K562 (cell line): ENCODE measurements around the gene ATP5F1D. TPM values are rescaled to one million over a fixed set of nuclear protein-coding genes. Genes with fewer than 3 reads are reported as not detected.
A peak's percentile ranks its signal among the peaks of the same experiment; 100 is the strongest.

Experiments used
- BCOR ChIP-seq: fragments of 450-650 bp; IDR thresholded peaks from 2 replicates; pipeline ENCODE4 v1.6.1; 2016
- CCNT2 ChIP-seq: IDR thresholded peaks from 2 replicates; pipeline ENCODE4 v1.6.1; 2011; ENCODE audit warnings: borderline replicate concordance, low read depth, mild to moderate bottlenecking, moderate library complexity, mixed read lengths, low read length; ENCODE audit not compliant: insufficient read length; ENCODE audit errors: extremely low read depth
- CHD2 ChIP-seq: IDR thresholded peaks from 2 replicates; pipeline ENCODE4 v1.6.1; 2011; ENCODE audit warnings: low read depth, low read length
- ETV6 ChIP-seq, 3 experiments: fragments of 150-350 bp in 1 of 3; sonication (generic) in 1 of 3; formaldehyde crosslinking in 1 of 3; IDR thresholded peaks; 2 replicates each; pipeline versions ENCODE4 v1.6.1 to v1.8.0; 2014 to 2022; ENCODE audit warnings: borderline replicate concordance in 2 of 3, low read depth in 2 of 3, antibody characterized with exemption in 1 of 3, low read length in 1 of 3, mild to moderate bottlenecking in 1 of 3, missing genetic modification reagents in 1 of 3
- GTF3C2 ChIP-seq: IDR thresholded peaks from 3 replicates; pipeline ENCODE4 v1.6.1; 2011; ENCODE audit warnings: borderline replicate concordance, mild to moderate bottlenecking, moderate library complexity; ENCODE audit not compliant: insufficient read length; ENCODE audit errors: extremely low read depth
- L3MBTL2 ChIP-seq: fragments of 450-650 bp; IDR thresholded peaks from 2 replicates; pipeline ENCODE4 v1.6.1; 2016; ENCODE audit warnings: mild to moderate bottlenecking, moderate library complexity
- RBFOX2 ChIP-seq: fragments of 200-400 bp; formaldehyde crosslinking; IDR thresholded peaks from 2 replicates; pipeline ENCODE4 v1.6.1; 2017; ENCODE audit warnings: low read depth, mild to moderate bottlenecking, low read length, moderate library complexity
- RCOR1 ChIP-seq, 2 experiments: IDR thresholded peaks; 2 replicates each; pipeline ENCODE4 v1.6.1; 2012; ENCODE audit warnings: low read depth in 2 of 2, low read length in 2 of 2, borderline replicate concordance in 1 of 2, improper control_type of control experiment in 1 of 2
- SMAD1 ChIP-seq: fragments of 150-350 bp; IDR thresholded peaks from 2 replicates; pipeline ENCODE4 v1.6.1; 2014; ENCODE audit warnings: low read length, low read depth; ENCODE audit not compliant: partially characterized antibody
- THRA ChIP-seq: fragments of 450-650 bp; IDR thresholded peaks from 2 replicates; pipeline ENCODE4 v1.6.1; 2017; ENCODE audit warnings: mild to moderate bottlenecking, moderate library complexity
- XRCC4 ChIP-seq: IDR thresholded peaks from one replicate; pipeline ENCODE4 v1.6.1; 2011; ENCODE audit not compliant: insufficient read depth, insufficient read length; ENCODE audit errors: extremely low read depth
- polyA plus RNA-seq, 8 experiments: library from polyadenylated mRNA; depleted of rRNA in 4 of 8; stranded (reverse) in 5 of 8; unstranded in 3 of 8; fragments of >200 nt; fragmentation: Nextera tagmentation in 2 of 8; fragmentation: Illumina TruSeq in 1 of 8; extraction: Ambion mirVana in 2 of 8; extraction: Trizol in 1 of 8; gene quantifications; 2 replicates each; pipeline versions ENCODE4 v1.2.1 to v1.2.3, GENCODE V29; 2011 to 2014; ENCODE audit warnings: inconsistent platforms in 1 of 8, missing spikeins in 1 of 8
- total RNA-seq, 7 experiments: library from RNA; depleted of rRNA in 6 of 7; stranded (reverse); fragments of >200 nt in 6 of 7; fragmentation: Illumina TruSeq in 2 of 7; extraction: Trizol in 2 of 7; gene quantifications; 2 replicates each; pipeline versions ENCODE4 v1.2.1 to v1.2.3, GENCODE V29; 2011 to 2021; ENCODE audit warnings: low replicate concordance in 1 of 7
- TF ChIP-seq, protein P1 (sequence below), 2 experiments: fragments of 450-650 bp in 1 of 2; IDR thresholded peaks; 2 replicates each; pipeline ENCODE4 v1.6.1; 2011 to 2017; ENCODE audit warnings: low read depth in 2 of 2, antibody characterized with exemption in 1 of 2, borderline replicate concordance in 1 of 2, low read length in 1 of 2, mild to moderate bottlenecking in 1 of 2, mixed read lengths in 1 of 2; ENCODE audit not compliant: control insufficient read depth in 1 of 2
- TF ChIP-seq, protein P2 (sequence below), 2 experiments: fragments of 200-800 bp in 1 of 2; sonication (Bioruptor generic) in 1 of 2; sonication (generic) in 1 of 2; formaldehyde crosslinking in 1 of 2; IDR thresholded peaks in 1 of 2; conservative IDR thresholded peaks in 1 of 2; 2 replicates each; pipeline versions ENCODE4 v1.5.0 to v1.6.1; 2016 to 2020; ENCODE audit warnings: missing compliant biosample characterization in 1 of 2, missing genetic modification characterization in 1 of 2, missing genetic modification reagents in 1 of 2

The ATP5F1D gene
- total and polyA plus RNA-seq, 9 of the 15 experiments (the other 6 are each of a cell fraction or from before 2014, with no cell fraction given): 3.9 to 409 (median 36.8) TPM

- TF ChIP-seq RBFOX2: peak; percentile 75
- TF ChIP-seq BCOR: no peak
- TF ChIP-seq CCNT2: no peak
- TF ChIP-seq, protein P1, sequence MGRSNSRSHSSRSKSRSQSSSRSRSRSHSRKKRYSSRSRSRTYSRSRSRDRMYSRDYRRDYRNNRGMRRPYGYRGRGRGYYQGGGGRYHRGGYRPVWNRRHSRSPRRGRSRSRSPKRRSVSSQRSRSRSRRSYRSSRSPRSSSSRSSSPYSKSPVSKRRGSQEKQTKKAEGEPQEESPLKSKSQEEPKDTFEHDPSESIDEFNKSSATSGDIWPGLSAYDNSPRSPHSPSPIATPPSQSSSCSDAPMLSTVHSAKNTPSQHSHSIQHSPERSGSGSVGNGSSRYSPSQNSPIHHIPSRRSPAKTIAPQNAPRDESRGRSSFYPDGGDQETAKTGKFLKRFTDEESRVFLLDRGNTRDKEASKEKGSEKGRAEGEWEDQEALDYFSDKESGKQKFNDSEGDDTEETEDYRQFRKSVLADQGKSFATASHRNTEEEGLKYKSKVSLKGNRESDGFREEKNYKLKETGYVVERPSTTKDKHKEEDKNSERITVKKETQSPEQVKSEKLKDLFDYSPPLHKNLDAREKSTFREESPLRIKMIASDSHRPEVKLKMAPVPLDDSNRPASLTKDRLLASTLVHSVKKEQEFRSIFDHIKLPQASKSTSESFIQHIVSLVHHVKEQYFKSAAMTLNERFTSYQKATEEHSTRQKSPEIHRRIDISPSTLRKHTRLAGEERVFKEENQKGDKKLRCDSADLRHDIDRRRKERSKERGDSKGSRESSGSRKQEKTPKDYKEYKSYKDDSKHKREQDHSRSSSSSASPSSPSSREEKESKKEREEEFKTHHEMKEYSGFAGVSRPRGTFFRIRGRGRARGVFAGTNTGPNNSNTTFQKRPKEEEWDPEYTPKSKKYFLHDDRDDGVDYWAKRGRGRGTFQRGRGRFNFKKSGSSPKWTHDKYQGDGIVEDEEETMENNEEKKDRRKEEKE (IDR thresholded peaks at IDR 0.05; ENCODE audit: borderline replicate concordance in 1 of 2, control insufficient read depth in 1 of 2, low read depth in 2 of 2, low read length in 1 of 2): no peak
- no peak for TF ChIP-seq GTF3C2
- no peak; a peak in 1 of 4 replicates for TF ChIP-seq RCOR1 (IDR thresholded peaks at IDR 0.05; ENCODE audit: borderline replicate concordance in 1 of 2, low read depth in 2 of 2, low read length in 2 of 2)
- TF ChIP-seq ETV6 (IDR thresholded peaks at IDR 0.05; ENCODE audit: borderline replicate concordance in 1 of 2, low read depth in 2 of 2, low read length in 1 of 2): 0 out of 4 replicates have a peak, but pooled peaks of 1 of the 2 experiments have one; percentile 54
- no peak for TF ChIP-seq ETV6 (CRISPR knock-in tag; IDR thresholded peaks at IDR 0.05; ENCODE audit: borderline replicate concordance)
- TF ChIP-seq, protein P2, sequence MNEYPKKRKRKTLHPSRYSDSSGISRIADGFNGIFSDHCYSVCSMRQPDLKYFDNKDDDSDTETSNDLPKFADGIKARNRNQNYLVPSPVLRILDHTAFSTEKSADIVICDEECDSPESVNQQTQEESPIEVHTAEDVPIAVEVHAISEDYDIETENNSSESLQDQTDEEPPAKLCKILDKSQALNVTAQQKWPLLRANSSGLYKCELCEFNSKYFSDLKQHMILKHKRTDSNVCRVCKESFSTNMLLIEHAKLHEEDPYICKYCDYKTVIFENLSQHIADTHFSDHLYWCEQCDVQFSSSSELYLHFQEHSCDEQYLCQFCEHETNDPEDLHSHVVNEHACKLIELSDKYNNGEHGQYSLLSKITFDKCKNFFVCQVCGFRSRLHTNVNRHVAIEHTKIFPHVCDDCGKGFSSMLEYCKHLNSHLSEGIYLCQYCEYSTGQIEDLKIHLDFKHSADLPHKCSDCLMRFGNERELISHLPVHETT (CRISPR knock-in tag; conservative IDR thresholded peaks at IDR 0.05 in 1 of 2, IDR thresholded peaks at IDR 0.05 in 1 of 2): no peak
- TF ChIP-seq CHD2: 0 out of 2 replicates have a peak, but pooled peaks have one; percentile 34
- no peak for TF ChIP-seq SMAD1
- TF ChIP-seq THRA: no peak
- peak; percentile 47; the same call in 1 of the 2 replicates for TF ChIP-seq L3MBTL2
- TF ChIP-seq XRCC4: no peak
Measured at GRCh38 chr19:1248139-1248785, 6.7 kb downstream of the ATP5F1D start, which contains the start of gene MIDN (continued).
